Forelimb muscle (tissue), 1 donor: Measurements from ENCODE around the gene JAKMIP2. TPM values are rescaled to one million over a fixed set of nuclear protein-coding genes. Genes with fewer than 3 reads are reported as not detected.
A peak's percentile ranks its signal among the peaks of the same experiment; 100 is the strongest.
"Not testable (repeated sequence)": the region's sequence is repeated elsewhere in the genome, so short reads cannot be mapped to it uniquely, and the experiment has no call there.

ENCODE experiments used
- DNase-seq: peaks from one replicate; pipeline ENCODE4 v3.0.0-alpha.2; 2013; ENCODE audit warnings: low read depth
- polyA plus RNA-seq: library from polyadenylated mRNA; unstranded; fragments of 120-200 nt; gene quantifications from one replicate; pipeline ENCODE4 v1.2.1, GENCODE V29; 2013; ENCODE audit not compliant: insufficient read length

The JAKMIP2 gene
- polyA plus RNA-seq, 1 donor, result 1.4 TPM

- no peak for DNase-seq
These were observed 124.1 kb downstream of the JAKMIP2 start for GRCh38 chr5:147658293-147658932.

GRCh38 chr5:147648597-147648996 is 133.9 kb downstream of the JAKMIP2 start:
- no peak for DNase-seq

GRCh38 chr5:147645197-147645596 is 137.3 kb downstream of the JAKMIP2 start:
- DNase-seq, result no peak

GRCh38 chr5:147644460-147644859 is 138.1 kb downstream of the JAKMIP2 start:
- DNase-seq, result no peak

GRCh38 chr5:147643142-147643541 is 139.4 kb downstream of the JAKMIP2 start:
- DNase-seq, result no peak

GRCh38 chr5:147642666-147643065 is 139.9 kb downstream of the JAKMIP2 start:
- no peak for DNase-seq

DNA sequence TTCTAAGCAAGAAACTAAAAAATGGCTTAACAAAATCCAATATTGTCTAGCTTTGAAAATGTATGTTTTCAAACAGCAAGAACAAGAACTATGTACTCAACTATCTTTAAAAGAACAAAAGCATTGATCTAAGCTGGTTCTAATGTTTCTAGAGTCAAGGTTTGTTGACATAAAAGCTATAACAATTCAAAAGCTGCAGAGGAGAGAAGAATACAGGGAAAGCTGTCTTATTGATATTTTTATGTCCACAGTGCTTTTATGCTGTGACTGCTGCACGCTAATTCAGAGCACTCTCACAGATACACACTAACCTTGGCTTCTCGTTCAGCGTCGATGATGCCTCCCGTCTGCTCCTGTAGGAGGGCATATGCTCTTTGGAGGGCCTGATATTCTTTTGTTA is 143.2 kb downstream of the JAKMIP2 start:
- no peak for DNase-seq

GRCh38 chr5:147636729-147636984 is 145.9 kb downstream of the JAKMIP2 start:
- no peak for DNase-seq

- DNase-seq, result no peak
These were observed 146.4 kb downstream of the JAKMIP2 start for GRCh38 chr5:147635882-147636728.

- DNase-seq, result not testable (repeated sequence)
These were observed 147.1 kb downstream of the JAKMIP2 start for GRCh38 chr5:147635439-147635838.

DNA sequence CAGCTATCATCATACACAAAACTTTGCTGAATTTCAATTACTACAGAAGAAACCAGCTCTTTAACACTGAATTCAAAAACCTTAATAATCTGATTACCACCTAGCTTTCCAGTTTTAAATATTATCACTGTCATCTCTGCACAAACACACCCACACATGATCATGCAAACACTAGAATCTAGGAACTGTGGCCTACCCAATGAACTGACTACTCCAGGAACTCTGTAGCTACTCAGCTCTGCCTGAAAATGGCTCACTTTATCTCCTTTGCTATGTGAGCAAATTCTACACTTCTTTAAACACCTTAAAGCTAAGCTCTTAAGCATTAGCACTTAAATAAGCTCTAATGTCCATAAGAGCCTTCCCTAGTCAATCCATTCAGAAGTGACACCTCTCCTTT is 149.4 kb downstream of the JAKMIP2 start:
- no peak for DNase-seq

- DNase-seq, result no peak
These were observed 151.0 kb downstream of the JAKMIP2 start for GRCh38 chr5:147631428-147632003.

- no peak for DNase-seq
These were observed 153.3 kb downstream of the JAKMIP2 start for GRCh38 chr5:147629196-147629595.

- peak; percentile 50 for DNase-seq
These were observed 154.3 kb downstream of the JAKMIP2 start for GRCh38 chr5:147628058-147628895.

DNA sequence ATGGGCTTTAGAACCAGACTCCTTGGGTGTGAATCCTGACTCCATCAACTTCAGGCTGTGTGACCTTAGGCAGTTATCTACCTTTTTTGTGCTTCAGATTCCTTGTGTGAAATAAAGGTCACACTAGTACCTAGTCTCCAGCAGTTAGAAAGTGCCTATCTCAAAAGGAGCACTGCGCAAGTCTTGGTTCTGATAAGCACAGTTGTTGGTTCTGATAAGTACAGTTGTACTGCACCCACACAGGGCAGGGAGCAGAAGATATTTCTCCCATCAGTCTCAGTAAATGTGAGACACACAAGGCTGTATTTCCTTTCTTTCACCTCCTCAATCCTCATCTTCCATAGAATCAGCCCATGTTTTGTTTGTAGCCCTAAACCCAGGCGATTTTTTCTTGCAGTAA is 156.1 kb downstream of the JAKMIP2 start:
- DNase-seq, result no peak

DNA sequence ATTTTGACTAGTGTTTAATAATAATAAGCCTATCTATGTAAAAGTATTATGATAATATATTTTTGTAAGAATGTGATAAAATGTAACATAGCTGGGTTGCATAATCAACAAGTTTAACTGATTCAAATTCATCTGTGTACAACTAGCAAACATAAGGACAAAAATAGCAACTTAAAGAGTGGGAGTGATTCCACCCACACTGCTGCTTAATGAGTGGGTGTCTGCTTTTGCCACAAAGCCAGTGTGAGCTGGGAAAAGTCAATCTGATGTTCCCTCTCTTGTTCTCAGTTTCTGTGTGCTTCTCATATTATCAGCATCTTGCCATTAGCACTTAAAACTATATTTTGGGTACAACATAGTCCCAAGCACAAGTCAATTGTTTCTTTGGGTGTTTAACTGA is 161.5 kb downstream of the JAKMIP2 start:
- DNase-seq, result no peak

DNA sequence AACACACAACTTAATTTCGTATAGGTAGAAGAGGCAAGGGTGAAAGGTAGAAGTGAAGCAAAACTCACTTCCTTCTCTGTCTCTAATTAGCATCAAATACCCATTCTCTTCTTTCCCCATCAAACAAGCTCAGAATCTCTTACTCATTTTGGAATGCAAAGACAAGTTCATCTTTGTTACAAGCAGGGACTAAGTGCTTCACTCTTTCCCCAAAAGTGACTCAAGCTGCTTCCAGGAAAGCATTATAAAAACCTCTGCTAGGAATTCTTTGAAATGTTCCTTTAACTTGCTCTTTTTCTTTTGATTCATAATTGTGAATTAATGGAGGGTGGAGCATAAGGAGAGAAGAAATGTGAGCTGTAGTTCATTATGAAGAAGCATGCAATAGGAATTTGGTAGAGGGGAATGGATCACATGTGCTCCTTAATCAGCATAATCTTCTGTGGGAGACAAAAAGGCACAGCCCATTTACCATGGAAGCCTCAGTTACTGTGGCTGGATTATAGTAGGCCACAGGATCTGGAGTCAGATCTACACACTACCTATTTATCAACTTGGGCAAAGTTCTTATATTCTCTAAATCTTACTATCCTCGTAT is 163.1 kb downstream of the JAKMIP2 start:
- DNase-seq, result no peak

DNA sequence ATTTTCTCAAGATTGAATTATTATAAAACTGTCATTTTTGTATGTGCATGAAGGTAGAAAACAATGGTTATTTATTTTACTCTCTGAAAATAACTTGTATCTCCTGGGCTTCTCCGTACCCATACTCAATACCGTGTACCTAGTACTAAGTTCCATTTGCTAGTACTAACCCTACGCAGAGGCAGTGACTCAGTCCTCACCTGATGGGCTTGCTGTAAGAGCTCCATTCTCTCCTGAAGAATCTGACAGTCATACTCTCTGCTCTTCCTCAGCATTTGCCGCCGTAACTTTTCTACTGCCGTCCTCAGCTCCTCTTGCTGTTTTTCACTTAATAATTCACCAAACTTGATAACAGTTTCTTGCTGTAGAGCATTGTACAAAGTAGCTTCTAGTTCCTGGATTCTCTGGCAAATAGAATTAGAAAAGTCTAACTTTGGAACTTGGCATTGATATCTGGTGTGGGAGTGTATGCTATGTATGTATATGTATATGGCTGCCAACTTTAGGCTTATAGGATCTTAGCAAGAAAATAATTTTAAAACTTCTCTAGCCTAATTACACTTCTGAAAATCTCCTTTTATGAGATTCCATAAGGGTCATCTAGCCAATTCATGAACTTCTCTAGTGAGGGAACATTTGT is 164.7 kb downstream of the JAKMIP2 start:
- no peak for DNase-seq

- DNase-seq, result no peak
These were observed 165.3 kb downstream of the JAKMIP2 start for GRCh38 chr5:147617191-147617606.

DNA sequence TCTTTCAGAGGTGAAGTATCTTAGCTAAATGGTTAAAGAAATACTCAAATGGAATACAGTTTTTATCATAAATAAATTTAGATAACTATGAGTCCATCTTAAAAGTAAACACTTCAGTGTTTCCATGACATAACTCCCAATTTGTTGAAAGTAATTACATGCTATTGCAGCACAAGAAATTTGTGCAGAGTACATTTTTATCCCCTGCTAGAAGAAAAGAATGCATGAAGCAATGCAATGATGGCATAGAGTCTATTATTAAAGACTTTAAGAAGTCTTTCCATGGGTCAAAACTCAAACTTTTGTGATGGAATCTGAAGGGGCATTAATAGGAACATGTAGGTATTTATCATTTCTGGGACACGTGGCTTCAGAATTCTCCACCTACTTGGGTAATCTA is 166.1 kb downstream of the JAKMIP2 start:
- no peak for DNase-seq

DNA sequence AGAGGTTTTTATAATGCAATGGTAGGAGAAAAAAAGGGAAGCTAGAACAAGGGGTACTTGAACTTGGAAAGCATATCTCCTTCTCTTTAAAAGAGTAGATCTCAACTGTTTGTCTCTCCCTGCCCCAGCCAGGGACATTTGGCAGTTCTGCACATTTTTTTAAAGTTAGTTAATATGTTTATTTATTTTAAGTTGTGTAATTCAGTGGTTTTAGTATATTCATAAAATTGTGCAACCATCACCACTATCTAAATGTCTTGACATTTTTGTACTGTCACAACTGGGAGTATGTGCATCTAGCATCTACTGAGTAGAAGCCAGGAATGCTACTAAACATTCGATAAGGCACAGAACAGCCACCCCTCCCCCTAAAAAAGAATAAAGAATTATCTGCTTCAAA is 169.2 kb downstream of the JAKMIP2 start:
- no peak for DNase-seq
